NCI-H1930 (cell line): Measurements from ENCODE around the gene MSX1.

Experiments used
- DNase-seq, 2 experiments: peaks; one replicate each; lab custom pipeline; 2025; lab: John Stamatoyannopoulos, UW

The MSX1 gene

GRCh38 chr4:4869731-4870571, 10.5 kb downstream of the MSX1 start:
- no peak for DNase-seq

GRCh38 chr4:4870576-4871241, 11.2 kb downstream of the MSX1 start:
- DNase-seq, result no peak

GRCh38 chr4:4871242-4871572, 11.7 kb downstream of the MSX1 start:
- no peak for DNase-seq

GRCh38 chr4:4871573-4872313, 12.3 kb downstream of the MSX1 start:
- DNase-seq, result no peak

DNA sequence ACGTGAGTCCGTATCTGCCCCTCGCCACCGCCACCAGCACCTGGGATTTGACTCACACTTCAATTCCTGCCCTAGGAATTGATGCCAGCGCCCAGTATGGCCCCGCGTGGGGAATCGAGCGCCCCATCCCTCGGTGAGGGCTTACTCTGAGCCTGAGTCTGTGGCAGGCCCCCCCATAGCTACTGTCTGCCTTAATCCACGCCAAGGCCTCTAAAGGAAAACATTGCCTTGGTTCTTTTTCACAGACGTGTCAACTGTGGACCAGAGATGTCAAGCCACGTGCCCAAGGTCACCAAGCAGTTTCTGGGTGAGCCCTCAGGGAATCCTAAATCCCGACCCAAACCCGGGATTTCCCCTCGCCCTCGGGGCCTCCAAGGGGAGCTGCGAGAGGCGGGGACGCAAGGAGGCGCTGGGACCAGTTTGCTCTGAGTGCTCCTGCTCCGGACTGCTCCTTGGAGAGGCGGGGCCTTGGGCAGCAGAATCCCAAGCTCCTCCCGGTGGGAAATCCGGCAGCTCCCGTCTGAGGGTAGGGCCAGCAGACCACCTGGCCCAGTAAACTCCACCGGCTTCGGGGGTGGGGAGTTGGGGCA, 12.9 kb downstream of the MSX1 start:
- no peak for DNase-seq

DNA sequence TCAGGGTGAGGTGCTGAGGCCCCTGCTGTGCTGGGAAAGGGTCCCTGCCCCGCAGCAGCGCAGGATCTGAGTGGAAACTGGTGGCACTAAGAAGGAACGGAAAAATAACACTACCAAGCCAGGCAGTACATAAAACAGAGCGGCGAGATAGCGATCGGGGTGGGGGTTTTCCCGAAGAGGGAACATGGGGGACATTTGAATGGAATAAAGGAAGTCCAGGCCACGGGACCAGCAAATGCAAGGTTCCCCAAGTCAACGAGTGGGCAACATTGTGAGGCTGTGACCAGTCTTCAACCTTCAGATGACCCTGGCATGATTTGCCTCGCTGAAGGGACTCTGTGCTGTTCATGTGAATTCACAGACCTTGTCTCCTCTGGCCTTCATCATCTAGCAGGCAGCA, 13.7 kb downstream of the MSX1 start:
- DNase-seq, result no peak

DNA sequence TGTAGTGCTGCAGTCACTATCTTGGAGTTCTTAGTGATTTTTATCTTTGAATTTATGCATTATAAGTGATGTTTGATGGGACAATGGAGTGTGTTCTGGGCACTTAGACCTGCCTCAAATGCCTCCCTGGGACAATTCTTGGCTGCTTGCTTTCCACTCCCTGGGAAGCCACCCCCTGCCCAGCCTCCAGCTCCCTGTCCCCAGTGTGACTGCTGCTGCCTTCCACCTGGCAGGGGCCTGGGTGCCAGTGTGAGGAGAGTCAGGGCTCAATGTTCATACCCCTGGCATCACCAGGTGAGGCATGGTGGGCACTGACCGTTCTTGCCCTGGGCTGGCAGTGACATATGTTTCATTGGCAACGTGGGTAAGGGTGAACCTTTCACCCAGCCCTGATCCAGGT, 14.8 kb downstream of the MSX1 start:
- no peak for DNase-seq

GRCh38 chr4:4875147-4875546, 15.7 kb downstream of the MSX1 start:
- DNase-seq, result no peak

DNA sequence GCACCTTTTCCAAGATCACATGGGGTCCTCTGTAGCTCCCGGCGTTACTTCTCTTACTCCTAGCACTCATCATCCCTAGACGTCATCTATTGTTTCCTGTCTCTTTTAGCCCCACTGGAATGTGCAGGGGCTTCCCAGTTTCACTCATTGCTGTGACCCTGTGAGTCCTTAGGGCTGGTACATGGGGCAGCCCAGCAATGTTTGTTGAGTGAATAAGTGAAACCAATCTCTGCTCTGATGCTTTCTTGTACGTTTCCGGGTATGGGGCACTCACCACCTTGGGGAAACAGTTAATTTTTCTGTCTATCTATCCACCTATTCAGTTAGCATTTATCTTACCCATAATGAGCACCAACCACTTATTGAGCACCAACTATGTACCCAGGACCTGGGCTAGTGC, 16.1 kb downstream of the MSX1 start:
- DNase-seq, result no peak

DNA sequence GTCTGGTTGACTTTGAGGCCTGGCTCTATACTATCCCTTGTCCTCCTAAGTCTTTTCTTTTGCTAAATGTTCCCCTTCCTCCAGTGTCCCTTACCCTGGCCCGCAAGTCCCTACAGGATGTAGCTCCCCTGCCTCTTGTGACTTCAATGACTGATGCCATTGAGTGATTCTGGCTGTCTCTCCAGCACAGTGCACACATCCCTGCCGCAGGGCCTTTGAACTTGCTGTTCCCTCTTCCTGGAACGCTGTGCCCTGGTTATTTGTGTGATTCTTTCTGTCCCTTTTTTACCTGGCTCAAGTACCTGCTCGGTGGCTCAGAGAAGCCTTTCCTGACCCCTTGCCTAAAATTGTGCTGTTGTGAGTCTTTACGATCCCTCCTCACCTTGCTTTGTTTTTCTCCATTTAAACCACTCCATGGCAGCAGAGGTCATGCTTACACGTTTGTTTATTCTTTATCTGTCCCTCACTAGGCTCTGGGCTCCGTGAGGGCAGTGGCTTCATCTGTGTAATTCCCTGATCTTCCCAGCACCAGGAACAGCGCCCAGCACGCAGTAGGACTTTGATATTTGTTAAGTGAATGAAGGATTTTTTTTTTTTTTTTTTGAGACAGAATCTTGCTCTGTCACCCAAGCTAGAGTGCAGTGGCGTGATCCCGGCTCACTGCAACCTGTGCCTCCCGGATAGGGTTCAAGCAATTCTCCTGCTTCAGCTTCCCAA, 17.6 kb downstream of the MSX1 start:
- DNase-seq, result no peak

DNA sequence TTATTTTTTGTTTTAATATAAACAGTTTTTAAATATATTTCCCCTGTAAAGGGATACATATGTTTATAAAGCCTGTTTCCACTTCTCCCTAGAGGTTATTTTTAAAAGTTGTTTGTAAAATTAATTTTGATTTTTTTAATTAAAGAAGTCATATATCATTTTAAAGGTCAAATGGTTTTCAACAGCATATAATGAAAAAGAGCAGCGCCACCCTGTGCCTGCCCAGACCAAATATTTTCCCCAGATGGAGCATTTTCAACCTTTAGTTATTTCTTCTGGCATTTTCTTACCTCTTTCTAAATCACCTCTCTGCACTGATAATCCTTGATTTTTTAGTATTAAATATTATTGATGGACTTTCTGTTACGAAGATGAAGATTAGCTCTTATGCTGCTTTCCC, 21.0 kb downstream of the MSX1 start:
- DNase-seq, result no peak

- no peak for DNase-seq
Measured at GRCh38 chr4:4881432-4881831, 22.0 kb downstream of the MSX1 start.

GRCh38 chr4:4884611-4885010, 25.1 kb downstream of the MSX1 start:
- no peak for DNase-seq

DNA sequence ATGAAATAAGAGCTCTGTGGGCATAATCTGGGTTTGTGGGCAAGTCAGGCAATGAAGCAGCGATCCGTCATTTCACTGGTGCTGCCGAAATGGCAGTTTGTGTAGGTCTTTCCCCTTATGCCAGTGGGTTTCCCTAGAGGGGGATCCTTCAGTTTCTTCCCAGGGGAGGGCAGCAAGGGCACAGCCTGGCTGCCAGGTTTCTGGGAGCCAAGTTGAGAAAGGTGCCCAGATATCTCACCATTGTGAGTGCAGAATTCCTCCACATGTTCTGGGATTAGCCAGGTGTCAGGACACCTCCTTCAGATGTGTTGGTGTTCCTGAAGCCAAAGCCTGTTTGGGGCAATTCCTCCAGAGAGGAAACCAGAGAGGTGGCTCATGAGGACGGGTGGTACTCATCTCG, 28.0 kb downstream of the MSX1 start:
- no peak for DNase-seq

GRCh38 chr4:4888695-4889094, 29.2 kb downstream of the MSX1 start:
- DNase-seq, result no peak

DNA sequence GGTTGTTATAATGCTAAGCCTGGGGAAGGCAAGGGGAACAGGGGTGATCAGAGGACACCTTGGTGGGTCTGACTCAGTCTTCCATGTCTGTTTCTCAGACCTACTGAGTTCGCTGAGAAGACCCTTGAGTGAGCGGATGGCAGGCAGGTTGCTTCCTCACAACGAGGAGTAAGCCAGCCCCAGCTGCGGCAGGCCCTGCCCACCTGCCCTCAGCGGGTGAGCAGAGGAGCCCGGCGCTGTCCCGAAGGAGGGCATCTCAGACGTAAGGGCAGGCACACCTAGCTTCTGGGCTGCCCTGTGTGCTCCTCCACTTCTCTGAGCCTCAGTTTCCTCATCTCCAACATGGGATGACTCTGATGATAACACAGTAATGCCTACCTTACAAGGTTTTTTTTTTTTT, 30.3 kb downstream of the MSX1 start:
- DNase-seq, result no peak

DNA sequence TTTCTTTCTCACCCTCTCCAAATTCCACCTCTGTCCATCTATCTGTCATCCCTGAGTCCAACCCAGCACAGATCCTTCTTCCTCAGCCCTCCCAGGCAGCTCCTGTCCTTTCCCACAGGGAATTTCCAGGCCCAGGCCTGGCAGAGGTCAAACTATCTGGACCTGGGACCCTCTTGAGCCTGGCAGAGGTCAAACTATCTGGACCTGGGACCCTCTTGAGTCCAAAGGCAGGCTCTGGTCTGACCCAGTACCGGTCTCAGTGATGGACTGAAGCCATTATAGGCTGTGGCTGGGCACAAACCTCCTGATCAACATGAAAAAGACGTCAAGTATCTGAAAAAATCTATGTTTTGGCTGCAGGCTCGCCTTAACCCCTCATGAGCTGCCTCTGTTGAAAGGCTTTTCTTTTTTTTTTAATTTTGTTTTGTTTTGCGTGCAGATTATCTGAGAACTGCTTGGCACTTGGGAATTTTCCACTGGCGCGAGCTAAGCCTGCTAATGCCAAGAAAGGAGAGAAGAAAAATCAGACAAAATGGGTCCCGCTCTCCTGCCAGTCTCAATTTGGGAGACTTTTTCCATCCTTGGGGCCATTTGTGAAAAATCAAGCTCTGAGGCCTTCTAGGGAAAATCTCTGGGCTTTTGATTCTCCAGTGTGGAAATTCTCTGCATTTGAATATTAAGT, 31.2 kb downstream of the MSX1 start:
- no peak for DNase-seq

- no peak for DNase-seq
Measured at GRCh38 chr4:4893721-4894120, 34.3 kb downstream of the MSX1 start.

DNA sequence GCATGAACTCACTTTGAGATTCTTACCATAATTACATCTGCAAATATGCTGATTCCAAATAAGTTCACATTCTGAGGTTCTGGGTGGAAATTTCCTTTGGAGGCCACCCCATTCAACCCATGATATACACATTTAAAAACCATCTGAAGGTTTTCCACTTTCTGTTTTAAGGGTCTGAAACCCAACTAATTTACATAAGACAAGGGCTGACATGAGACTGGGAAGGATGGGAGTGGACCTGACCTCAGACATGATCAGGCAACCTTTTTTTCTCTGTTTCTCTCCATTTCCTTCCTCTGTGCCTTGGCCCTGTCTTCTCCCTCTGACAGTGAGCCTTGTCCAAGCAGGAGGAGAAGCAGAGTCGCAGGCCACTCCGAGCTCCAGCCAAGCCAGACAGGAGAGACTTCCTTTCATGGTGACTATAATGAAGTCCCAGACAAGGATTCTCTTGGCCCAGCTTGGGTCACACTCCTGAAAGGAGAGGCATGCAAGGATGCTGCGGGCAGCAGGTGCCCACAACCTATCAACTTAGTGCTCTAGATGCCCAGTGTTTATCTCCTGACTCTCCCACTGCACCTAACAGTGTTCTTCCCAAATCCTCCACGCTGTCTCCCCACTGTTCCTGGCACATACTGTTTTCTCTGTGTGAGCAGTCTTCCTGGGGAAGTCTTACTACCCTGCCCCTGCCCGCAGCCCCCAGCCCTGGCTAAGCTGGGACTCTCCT, 39.9 kb downstream of the MSX1 start:
- DNase-seq, result no peak

GRCh38 chr4:4901877-4902276, 42.4 kb downstream of the MSX1 start:
- DNase-seq, result no peak

DNA sequence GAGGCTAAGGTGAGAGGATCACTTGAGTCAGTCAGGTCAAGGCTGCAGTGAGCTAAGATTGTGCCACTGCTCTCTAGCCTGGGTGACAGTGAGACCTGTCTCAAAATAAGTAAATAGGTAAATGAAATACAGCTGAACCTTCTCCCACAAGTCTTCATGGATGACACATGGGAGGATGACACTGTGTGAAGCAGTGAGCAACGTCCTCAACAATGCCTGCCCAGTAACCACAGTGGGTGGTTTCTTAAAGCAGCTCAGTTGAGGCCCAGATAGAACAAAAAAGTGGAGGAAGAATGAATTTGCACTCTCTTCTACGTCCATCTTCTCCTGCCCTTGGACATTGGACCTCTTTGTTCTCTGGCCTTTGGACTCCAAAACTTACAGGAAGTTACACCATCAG, 52.7 kb downstream of the MSX1 start:
- no peak for DNase-seq
